ENCODE measurements around the gene MAPKAPK2.

The MAPKAPK2 gene

DNA sequence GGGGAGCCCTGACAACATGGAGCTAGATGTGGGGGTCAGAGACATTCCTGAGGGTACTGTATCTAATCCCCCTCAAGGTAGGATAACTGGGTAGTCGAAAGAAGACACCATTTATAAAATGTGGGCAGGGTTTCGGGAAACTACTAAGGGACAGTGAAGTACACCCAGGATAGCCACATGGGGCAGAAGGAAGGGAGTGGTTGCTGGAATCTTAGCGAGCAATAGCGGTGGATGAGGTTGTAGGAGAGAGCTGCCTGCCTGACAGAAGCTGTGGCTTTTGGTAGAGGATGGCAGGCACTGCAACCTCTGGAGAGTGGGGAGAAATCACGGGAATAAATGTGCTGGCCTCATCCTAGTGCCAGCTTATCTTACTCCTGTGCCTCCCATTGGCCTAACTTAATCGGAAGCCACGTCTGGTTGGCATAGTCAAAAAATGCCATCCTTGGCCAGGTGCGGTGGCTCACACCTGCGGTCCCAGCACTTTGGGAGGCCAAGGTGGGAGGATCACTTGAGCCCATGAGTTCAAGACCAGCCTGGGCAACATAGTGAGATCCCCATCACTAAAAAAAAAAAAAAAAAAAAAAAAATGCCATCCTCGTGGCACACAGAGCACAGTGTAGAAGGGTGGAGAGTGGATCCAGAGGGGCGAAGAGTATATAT lies 23.4 kb upstream of the MAPKAPK2 start:
- no peak for DNase-seq

DNA sequence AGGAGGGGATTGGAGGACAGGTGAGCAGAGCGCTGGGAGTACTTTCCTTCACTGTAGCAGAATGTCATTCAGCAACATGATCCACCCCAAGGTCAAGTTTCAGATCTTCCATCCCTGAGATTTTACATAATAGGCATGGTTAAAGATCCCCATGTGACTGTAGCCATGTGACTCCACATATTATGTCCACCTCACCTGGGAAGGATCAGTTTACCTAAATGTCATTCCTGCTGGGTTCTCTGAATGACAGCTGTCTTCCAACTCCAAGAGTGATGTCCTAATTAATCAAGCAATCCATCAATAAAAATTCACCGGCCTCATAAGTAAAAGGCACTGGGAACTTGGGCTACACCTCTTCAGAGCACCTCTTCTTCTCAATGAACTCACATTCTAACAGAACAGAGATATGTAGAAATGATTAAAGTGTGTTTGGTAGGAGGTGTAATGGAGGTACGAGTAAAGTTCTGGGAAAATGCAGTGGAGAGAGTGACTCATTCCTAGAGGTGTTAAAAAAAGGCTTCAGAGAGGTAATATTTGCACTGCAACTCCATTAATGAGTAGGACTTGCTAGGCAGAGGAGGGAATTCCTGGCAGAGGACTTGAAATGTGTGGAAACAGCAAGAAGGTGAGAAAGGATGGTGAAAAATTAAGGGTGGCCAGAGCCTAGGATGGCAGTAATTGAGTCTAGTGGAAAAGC lies 22.2 kb upstream of the MAPKAPK2 start:
- DNase-seq = peak; percentile 48

DNA sequence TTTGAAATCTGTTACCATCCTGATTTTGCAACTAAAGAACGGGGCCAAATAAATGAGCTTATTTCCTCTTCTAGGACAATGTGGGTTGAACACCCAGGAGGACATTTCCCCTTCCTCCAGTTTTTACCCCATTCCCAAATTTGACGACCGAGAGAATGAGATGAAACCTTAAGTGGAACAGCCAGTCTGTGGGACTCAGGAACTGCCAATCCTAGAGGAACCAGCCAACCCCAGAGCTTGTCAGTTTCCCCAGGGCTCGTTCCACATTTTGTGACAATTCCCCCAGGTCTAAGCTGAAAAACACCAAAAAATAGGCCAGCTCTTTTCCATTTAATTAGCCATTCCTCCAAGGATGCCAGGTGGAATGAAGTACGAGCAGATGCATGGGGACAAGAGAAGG lies 21.3 kb upstream of the MAPKAPK2 start:
- DNase-seq = no peak

DNA sequence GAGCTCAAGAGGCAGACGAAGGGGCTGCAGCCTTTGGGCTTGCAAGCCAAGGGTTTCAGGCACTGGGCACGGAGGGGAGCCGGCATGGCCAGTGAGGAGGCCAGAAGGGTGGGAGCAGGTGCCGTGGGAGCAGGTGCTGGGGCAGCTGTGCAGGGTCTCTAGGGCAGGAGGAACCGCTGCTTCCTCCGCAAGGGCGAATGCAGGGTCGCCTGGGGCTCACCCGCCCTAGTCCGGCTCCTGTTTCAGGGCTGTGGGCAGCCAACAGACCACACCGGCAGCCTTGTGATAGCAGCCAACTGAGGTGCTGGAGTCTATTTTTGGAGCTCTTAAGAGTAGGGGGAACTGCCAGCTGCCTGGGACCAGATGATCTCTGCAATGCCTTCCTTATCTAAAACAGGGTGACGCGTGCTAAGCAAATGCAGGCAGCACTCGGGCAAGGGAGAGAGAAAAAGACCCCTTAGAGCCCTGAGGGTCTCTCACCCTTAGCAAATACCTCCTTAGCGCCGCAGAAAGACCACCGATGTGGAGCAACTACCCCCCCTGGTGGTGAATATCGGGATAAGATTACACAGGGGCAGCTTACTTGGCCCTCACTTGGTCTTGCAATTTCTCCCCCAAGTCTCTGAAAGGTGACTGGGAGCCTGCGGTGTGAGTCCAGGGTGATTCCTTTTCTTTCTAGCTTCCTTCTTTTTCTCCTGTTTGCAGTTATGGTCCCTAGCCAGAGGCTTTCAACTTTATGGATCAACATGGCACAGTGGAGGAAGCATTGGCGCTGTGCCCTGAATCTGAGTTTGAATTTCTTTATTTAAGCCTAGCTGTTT lies 20.7 kb upstream of the MAPKAPK2 start:
- peak; percentile 85 for DNase-seq

DNA sequence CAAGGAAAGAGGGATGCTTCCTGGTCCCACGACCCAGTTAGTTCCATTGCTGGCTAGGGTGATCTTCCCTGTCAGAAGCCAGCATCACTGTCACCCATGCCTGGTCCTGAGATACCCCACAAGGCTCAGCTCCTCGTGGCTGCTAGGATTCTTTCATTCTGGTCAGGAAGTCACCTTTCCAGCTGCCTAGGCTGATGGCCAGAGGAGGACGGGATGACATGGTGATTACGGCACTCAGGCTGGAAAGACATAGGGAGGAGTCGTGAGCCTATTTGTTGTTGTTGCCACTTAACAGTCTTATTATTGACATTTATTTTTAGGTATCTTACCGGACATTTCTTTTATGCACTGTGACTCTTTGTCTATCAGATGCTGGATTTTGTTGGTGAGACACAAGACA lies 20.0 kb upstream of the MAPKAPK2 start:
- no peak for DNase-seq

DNA sequence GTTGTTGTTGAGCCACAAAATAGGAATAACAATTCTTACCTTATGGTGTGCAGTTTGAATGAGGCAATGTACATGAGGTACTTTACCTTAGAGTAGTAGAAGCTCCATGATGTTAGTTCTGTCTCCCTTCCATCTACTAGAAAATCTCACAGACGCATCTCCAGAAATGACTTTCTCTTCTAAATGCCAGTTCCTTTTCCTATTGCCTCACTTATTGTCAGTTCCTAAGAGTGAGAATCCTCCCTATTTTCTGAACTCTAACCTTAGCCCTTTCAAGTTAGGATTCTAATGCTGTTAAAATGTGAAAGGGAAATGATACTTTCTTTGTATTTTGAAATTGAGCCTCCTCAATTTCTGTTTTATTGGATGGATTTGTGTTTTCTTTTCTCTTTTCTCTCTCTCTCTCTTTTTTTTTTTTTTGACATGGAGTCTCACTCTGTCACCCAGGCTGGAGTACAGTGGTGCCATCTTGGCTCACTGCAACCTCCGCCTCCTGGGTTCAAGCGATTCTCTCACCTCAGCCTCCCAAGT lies 18.6 kb upstream of the MAPKAPK2 start:
- no peak for DNase-seq

DNA sequence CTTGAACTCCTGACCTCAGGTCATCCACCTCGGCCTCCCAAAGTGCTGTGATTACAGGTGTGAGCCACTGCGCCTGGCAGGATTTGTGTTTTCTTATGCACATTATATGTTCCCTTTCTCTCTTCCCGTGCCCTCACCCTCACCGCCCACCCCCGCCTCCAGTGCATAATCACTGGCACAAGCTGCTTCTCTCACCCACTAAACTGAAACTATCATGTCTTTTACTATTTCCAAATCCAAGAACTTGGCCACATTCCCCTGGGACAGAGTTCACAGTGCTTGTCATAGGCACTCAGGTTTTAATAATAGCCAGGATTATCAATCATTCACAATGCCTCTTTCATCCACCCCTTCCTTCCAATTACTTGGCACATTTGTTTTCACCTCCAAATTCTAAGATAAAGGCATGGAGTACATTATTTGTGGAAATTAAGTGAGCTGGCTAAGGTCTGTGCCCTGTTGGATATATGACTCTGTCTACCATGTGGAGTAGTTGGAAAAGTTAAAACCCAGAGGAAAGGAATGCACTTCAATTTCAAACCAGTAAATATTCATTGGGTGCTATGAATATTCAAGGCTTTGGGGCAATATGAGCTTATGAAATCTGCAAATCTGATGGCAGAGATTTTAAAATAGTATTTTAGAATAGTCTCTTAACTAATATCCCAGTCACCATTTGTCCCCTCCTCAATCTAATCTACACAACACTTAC lies 17.6 kb upstream of the MAPKAPK2 start:
- DNase-seq = no peak

DNA sequence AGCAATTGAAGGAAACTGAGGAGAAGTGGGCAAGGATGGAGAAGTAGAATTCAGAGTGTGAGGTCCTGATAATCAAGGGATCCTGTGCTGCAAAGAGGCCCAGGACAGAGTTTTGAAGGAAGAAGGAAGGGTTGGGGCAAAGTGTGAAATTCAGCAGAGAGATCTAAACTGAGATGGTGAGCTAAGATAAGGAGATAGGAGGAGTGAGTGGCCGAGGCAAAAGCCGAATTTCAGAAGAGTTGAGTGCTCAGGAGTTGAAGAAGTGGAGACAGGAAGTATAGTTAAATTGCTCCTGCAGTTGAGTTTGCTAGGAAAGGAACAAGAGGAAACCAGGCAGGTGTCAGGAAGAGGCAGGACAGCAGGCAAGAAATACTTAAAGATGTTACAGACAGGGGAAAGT lies 16.4 kb upstream of the MAPKAPK2 start:
- DNase-seq = no peak

DNA sequence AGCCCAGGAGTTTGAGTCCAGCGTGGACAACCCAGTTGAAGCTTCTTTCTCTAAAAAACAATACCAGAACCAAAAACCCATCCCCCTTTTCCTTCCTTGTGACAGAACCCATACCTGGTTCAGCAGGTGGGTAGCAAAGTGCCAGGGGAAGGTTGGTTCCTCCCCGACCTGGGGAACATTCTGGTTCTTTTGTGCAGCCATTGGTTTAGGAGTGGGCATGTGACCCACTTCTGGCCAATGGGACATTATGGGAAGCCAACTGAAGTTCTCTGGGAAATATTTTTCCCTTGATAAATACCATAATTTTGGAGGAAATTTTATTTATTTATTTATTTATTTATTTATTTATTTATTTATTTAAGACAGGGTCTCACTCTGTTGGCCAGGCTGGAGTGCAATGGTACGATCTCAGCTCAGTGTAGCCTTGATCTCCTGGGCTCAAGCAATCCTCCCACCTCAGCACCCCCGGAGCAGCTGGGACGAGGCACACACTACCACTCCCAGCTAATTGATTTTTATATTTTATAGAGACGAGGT lies 15.8 kb upstream of the MAPKAPK2 start:
- no peak for DNase-seq

DNA sequence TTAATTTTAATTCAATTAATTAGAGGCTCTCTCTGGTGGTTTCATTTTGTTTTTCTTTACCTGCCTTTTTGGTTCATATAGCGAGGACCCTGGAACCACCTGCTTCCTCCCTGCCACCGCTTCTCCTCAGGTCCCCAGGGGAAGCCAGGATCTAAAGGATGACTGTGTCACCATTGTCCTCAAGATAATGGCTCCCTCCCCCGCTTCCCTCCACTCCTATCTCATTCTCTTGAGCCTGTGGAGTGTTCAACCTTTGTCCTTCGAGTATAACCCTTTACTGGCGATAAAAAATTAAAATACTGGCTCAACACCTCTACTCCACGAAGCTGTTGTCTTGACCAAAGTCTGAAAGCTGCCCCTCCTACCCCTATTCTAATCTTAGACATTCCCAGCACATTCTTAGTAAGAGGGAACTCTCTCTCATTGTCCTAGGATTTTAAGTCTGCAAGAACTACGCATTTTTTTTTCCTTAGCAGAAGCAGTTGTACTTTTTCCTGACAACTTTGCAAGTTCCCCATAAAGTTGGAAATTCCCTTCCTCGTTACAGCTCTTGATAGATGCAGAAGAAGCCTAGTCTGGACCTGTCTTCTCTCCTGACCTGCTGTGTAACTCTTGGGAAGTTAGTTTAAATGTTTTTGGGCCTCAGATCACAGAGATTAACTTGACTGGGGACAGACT lies 12.6 kb upstream of the MAPKAPK2 start:
- DNase-seq = no peak

DNA sequence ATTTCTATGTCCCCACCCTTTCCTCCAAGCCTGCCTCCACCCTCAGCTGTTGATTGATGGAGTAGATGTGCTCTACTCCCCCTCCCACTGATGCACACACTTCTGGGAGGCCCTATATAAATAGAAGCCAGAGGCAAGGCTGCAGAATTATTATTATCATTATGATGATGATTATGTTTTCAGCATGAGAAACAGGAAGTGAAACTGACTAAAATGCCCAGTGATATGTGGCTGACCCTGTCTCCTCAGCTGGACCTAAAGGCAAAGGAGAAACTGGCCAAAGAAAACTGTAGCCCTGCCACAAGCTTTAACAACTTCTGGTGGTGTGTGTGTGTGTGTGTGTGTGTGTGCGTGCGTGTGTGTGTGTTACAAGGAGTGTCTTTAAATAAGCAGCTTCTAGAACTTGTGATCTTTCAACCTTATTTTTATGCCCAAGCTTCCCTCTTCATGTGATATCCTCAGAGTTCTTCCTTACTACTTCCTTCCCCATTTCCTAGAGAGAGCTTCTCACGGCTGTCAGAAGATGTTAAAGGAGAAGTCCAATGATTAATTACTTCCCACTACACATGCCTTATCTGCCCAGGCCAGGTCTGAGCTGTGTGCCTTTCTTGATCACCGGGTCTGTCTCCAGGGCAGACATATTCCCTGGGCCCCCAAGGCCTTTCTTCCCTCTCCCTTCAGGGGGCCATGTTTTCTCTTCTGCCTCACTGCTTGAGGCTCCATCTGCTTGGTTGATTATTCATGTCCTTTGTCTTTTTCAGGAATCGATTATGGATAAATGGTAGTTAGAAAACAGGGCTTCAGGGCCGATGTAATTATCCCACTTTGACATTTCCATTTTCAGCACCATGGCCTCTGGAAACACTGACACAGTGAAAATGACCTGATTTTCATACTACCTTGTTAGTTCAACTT lies 11.6 kb upstream of the MAPKAPK2 start:
- no peak for DNase-seq

DNA sequence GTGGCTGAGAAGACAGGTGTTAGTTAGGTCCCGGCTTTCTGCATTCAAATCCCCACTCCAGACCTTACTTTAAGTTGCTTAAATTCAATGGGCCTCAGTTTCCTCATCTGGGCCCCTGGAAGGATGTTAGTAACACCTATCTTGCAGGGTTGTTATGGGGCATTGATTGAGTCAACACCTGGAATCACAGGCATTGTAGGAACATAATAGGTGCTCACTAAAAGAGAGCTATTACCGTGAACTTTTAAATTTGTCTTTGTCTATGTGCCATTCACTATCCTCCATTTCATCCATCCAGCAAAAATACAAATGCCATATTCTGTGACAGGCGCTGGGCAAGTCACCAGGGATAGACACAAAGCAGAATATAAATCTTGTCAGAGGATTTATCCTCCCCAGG lies 10.5 kb upstream of the MAPKAPK2 start:
- DNase-seq = no peak

DNA sequence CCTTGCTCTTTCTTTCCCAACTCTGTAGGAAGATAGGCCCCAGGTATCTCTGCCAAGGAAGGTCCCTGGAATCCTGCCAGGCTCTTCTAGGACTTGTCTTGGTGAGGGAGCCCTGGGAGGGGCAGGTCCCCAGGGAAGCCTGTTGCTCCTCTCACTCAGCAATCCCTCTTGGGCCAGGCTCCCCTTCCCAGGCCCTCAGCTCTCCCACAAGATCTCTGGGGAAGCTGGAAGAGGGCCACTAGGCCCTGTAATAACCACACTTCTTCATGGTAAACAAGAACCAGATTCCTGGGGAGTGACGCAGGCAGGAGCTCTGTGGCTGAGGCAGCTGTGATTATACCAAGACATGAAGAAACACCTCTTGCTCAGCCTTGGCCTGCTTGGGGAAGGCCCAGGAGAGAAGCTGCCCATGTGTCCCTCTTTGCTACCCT lies 9.9 kb upstream of the MAPKAPK2 start:
- DNase-seq = no peak

DNA sequence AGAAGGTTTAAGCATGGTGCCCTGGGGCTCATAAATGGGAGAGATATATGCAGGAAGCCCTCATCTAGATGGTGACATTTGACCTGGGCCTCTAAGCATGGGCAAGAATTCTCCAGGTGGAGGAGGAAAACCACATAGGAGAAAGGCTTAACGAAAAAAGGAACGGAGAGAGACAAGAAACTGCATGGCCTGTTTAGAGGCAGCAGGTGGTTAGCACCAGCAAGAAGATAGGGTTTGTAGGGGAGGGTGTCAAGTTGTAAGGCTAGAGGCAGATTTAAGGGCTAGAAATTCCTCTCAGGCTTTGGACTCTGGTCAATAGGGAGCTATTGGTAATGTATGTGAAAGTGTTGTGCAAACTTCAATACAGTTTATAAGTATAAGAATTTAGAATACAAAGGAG lies 8.2 kb upstream of the MAPKAPK2 start:
- no peak for DNase-seq

DNA sequence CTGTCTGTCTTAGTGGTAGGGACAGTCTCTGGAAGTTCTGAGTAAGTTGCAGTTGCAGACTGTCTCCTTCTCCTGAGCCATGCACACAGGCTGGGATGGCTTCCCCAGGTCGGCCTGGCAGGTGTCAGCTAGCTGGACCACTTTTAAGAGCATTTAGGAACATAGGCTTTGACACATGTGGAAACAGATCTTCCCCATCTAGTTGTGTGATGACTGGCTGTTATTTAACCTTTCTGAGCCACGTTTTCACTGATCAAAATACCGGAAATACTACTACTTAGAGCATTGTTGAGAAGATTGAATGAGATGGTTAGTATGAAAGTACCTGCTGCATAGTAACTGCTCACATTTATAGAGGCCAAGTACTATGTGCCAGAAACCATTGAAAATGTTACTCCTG lies 6.2 kb upstream of the MAPKAPK2 start:
- DNase-seq = no peak

DNA sequence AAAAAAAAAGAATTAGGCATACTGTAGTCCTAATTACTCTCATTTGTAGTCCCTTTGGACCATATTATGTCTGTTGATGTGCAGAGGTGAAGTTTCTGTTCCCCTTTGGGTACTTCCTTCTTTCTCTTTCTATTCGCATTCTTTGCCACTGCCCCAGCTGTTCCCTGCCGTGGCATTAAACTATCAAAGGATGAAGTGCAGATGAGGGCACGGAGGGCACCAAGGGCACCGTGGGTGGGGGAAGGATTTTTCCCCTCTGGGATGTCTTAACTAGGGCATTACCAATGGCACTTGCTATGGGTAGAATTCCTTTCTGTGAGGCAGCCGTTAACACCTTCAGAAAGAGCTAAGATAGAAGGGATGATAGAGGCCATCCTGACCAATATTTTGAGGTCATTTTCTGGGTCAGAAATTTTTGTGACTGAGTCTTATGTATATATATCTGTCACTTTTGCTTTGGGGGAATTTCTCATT lies 4.9 kb upstream of the MAPKAPK2 start:
- no peak for DNase-seq

DNA sequence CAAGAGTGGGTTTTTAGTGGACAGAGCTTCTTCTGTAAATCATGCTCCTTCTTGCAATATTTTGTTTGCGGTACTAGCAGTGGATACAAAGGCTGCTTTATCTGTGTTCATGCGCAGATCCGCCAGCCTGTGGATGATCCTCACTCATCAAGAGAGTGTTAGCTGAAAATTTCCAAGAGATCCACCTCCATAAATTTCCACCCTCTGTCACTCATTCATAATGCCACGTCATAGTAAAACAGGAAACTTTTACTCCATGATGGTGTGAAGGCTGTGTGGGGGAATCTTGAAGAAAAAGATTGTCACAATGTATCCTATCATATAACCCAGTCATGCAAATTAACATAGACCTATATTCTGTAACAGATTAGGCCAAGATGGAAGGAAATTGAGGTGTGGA lies 4.4 kb upstream of the MAPKAPK2 start:
- DNase-seq = no peak

DNA sequence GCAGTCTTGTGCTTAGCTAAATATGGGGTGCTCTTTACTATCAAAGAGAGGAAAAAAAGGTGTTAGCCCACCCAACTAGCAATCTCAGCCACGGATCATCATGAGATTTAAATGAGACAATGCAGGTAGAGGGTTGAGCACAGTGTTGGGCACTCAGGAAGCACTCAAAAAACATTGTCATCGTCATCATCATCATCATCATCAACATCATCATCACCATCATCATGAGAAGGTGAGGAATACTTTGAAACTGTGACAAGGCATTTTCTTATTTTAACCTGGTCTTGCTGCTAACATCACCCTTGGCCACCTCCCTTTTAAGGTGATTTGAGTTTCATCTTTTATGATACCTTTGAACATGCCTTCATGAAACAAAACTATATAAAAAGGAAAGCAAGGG lies 3.3 kb upstream of the MAPKAPK2 start:
- no peak for DNase-seq

DNA sequence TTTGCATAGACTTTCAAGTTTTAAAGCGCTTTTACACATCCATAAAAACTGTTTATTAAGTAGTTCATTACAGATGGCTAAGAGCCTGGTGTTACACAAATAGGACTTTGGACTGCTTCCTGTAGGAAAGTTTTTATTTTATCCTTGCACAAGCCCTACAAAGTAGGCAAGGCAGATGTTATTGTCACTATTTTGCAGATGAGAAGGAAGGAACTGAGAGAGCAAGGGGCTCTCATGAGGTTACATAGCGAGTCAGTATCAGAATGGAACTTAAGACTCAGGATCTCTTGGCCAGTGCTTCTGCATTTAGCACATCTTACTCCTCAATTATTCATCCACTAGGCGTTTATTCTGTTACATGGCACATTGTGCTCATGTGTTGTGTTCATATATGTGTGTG lies 2.6 kb upstream of the MAPKAPK2 start:
- DNase-seq = no peak

DNA sequence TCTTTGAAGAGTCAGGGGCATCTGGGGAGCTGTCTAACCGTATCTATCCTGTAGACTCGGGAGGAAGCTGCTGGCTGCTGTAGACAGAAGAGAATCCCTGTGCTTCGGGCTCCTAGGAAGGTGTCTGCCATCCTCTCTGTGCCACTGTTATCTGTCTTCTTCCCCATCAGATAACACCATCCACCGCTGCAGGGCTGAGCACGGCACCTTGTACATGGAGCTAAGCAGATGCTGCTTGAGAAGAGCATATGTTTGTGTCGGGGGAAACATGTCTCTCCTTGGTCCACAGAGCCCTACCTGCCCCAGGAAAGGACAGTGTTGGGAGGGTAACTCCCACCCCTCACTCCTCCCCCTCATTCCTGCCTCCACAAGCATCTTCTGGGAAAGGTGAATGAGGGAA lies 1.4 kb upstream of the MAPKAPK2 start:
- DNase-seq = no peak

DNA sequence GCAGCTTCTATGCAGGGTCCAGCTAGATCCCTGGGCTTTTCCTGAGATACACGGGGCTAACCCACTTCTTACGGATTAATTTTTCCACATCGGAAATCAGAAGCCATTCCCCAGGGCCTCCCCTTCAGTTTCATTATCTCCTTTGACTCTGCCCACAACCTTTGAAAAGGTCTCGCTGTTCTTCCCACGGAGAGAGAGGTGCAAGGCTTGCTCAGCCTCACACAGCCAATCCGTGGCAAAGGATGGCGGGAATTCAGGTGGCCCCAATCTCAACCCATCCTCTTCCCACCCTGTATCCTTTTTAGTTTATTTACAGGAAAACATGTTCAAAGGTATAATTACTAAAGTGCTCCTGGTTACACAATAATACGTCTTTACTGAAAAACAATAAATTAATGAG lies 702 bp upstream of the MAPKAPK2 start:
- DNase-seq = no peak
